Measurements from ENCODE around the gene CDC42BPB. TPM values are rescaled to one million over a fixed set of nuclear protein-coding genes. Genes with fewer than 3 reads are reported as not detected.
A peak's percentile ranks its signal among the peaks of the same experiment; 100 is the strongest.

Gene CDC42BPB
- total and polyA plus RNA-seq, 2 experiments from 2014 or later, result 13.0 to 106 TPM

DNA sequence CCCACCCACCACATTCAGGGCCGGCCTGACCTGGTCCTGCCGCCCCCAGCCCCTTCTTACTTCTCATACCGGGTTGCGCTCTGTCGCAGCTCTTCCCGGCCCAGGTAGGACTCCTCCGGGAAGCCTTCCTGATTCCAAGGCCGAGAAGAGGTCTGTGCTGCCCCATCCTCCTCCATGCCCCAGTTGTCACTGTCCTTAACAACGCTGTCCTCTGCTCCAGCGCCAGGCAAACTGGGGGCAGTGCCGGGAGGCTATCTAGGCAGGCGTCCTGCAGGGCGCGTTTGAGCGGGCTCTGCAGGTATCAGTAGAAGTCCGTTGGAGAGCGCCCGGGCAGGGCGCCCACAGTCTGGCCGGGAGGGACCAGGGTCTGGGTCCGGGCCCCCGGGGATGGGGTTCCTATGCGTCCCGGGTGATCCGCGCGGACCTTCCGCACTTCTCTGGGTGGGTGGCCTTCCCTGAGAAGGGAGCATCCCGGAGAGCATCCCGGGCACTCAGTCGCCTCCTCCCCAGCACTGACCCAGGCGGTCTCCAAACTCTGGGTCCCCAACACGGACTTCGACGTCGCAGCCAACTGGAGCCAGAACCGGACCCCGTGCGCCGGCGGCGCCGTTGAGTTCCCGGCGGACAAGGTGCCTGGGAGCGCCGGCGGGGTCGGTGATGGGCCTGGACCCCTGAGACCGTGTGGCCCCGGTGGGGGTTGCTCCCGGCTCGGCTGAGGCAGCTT is 134.0 kb downstream of the CDC42BPB start:
- Histone ChIP-seq H3K9me3 (ENCODE audit: low read depth) (no peaks in the 10 kb centered on the region), H2AFZ (no peak overlapping the region), H3K9me2 (ENCODE audit: insufficient read depth) (no peaks in the 10 kb centered on the region), H3F3A (ENCODE audit: insufficient read depth) (no peaks in the 10 kb centered on the region), H3K36me3 (ENCODE audit: low read depth) (no peaks in the 10 kb centered on the region), H3K27me3 (replicated peaks; ENCODE audit: insufficient read depth) (peaks cover 30% of the 10 kb centered on the region), H3K4me3 (0 out of 2 replicates have a peak overlapping the region, but pooled peaks have one; percentile 14), H4K20me1 (ENCODE audit: insufficient read depth) (no peaks in the 10 kb centered on the region), H3K4me1 (ENCODE audit: insufficient read depth) (no peaks in the 10 kb centered on the region), H3K79me2 (ENCODE audit: insufficient read depth) (no peaks in the 10 kb centered on the region), H3K9ac (no peak overlapping the region), H3K4me2 (ENCODE audit: unreplicated experiment) (peak overlapping the region; percentile 18), H3K27ac (no peak overlapping the region)
- 3 to 4% methylated on average over 51 to 52 of the region's 53 CpGs for WGBS, 2 experiments (ENCODE audit: low coverage in 1 of 2, low lambda C conversion rate in 2 of 2, missing lambda C conversion rate in 2 of 2)
- TF ChIP-seq EZH2 (IDR thresholded peaks at IDR 0.05; ENCODE audit: insufficient read depth, poor library complexity, severe bottlenecking), result peak; percentile 69
- peak; percentile 85; the same call in 1 of the 2 replicates for TF ChIP-seq EZH2phosphoT487 (IDR thresholded peaks at IDR 0.05; ENCODE audit: insufficient read depth, low read depth)
- DNase-seq, result no peak
- in situ Hi-C loops (cut with MboI), result no loop called here

DNA sequence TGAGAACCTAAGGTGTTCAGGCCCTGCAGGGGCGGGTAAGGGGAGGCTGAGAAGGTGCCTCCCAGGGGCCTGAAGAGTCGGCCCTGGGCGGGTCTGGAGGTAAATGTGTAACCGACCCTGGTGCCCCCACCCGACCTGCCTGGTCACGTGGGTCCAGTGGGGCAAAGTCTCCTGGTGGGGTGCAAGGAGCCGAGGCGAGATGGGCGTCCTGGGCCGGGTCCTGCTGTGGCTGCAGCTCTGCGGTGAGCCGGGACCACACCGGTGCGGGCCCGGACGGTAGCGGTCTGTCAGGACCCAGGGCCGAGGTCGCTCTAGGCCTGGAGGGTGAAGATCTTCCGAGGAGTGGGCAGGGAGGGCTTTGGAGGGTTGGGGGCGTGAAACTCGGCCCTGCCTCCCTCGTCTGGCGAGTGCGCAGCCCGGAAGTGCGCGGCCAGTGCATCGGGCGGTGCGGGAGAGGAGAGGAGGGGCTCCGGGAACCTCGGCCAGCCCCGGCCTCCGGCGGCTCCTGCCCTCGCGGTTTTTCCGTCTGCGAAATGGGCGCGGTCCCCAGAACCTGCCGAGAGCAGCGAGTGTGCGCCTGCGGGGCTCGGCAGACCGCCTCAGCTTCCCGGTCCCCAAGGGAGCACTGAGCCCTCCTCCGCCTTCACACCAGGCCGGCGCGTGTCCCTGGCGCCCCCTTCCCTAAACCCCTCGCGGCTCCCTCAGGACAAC is 134.7 kb downstream of the CDC42BPB start, which contains the start of gene AMN:
AMN (plus strand) TSS at position 174 of the 711 bp plus-strand sequence; CDS start at position 200, 26 bp downstream.
- Histone ChIP-seq H3K9me3 (ENCODE audit: low read depth) (no peaks in the 10 kb centered on the region), H2AFZ (no peak within 1 kb of the TSS), H3K27me3 (replicated peaks; ENCODE audit: insufficient read depth) (peaks cover 30% of the 10 kb centered on the region), H3K79me2 (ENCODE audit: insufficient read depth) (no peaks in the 10 kb centered on the region), H3K4me3 (0 out of 2 replicates have a peak within 1 kb of the TSS, but pooled peaks have one; percentile 14), H3K27ac (no peak within 1 kb of the TSS), H3K36me3 (ENCODE audit: low read depth) (no peaks in the 10 kb centered on the region), H3K4me1 (ENCODE audit: insufficient read depth) (no peaks in the 10 kb centered on the region), H3K4me2 (ENCODE audit: unreplicated experiment) (peak within 1 kb of the TSS; percentile 18), H4K20me1 (ENCODE audit: insufficient read depth) (no peaks in the 10 kb centered on the region), H3K9me2 (ENCODE audit: insufficient read depth) (no peaks in the 10 kb centered on the region), H3K9ac (no peak within 1 kb of the TSS), H3F3A (ENCODE audit: insufficient read depth) (no peaks in the 10 kb centered on the region)
- peak; percentile 33 for DNase-seq
- TF ChIP-seq EZH2 (IDR thresholded peaks at IDR 0.05; ENCODE audit: insufficient read depth, poor library complexity, severe bottlenecking), result no peak
- TF ChIP-seq EZH2phosphoT487 (IDR thresholded peaks at IDR 0.05; ENCODE audit: insufficient read depth, low read depth), result no peak
- in situ Hi-C loops (cut with MboI), result no loop called here
- WGBS, 2 experiments (ENCODE audit: low coverage in 1 of 2, low lambda C conversion rate in 2 of 2, missing lambda C conversion rate in 2 of 2), result 21 to 25% methylated on average over 36 to 54 of the region's 56 CpGs

DNA sequence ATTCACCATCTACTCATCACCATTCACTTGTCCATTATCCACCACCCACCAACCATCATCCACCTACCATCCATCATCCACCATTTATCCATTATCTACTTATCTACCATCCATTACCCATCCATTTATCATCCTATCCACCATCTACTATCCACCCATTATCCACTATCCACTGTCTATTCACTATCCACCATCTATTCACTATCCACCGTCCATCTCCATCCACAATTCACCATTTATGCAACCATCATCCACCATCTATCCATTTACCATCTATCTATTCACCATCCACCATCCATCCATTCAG is 136.4 kb downstream of the CDC42BPB start:
- 91 to 92% methylated on average over 1 of the region's 1 CpG for WGBS, 2 experiments (ENCODE audit: low coverage in 1 of 2, low lambda C conversion rate in 2 of 2, missing lambda C conversion rate in 2 of 2)
- no peak overlapping the region for H3K9ac ChIP-seq
- H2AFZ ChIP-seq, result no peak overlapping the region
- TF ChIP-seq EZH2 (IDR thresholded peaks at IDR 0.05; ENCODE audit: insufficient read depth, poor library complexity, severe bottlenecking), result no peak
- no peak for TF ChIP-seq EZH2phosphoT487 (IDR thresholded peaks at IDR 0.05; ENCODE audit: insufficient read depth, low read depth)
- no peaks in the 10 kb centered on the region for H3K9me2 ChIP-seq (ENCODE audit: insufficient read depth)
- no peaks in the 10 kb centered on the region for H3K9me3 ChIP-seq (ENCODE audit: low read depth)
- H3K4me3 ChIP-seq, result no peak overlapping the region
- H3F3A ChIP-seq (ENCODE audit: insufficient read depth), result no peaks in the 10 kb centered on the region
- no peaks in the 10 kb centered on the region for H3K4me1 ChIP-seq (ENCODE audit: insufficient read depth)
- H3K79me2 ChIP-seq (ENCODE audit: insufficient read depth), result no peaks in the 10 kb centered on the region
- no peak for DNase-seq
- no peak overlapping the region for H3K27ac ChIP-seq
- in situ Hi-C loops (cut with MboI), result no loop called here
- no peaks in the 10 kb centered on the region for H4K20me1 ChIP-seq (ENCODE audit: insufficient read depth)
- H3K36me3 ChIP-seq (ENCODE audit: low read depth), result no peaks in the 10 kb centered on the region
- H3K4me2 ChIP-seq (ENCODE audit: unreplicated experiment), result no peak overlapping the region
- peaks cover 30% of the 10 kb centered on the region for H3K27me3 ChIP-seq (replicated peaks; ENCODE audit: insufficient read depth)

DNA sequence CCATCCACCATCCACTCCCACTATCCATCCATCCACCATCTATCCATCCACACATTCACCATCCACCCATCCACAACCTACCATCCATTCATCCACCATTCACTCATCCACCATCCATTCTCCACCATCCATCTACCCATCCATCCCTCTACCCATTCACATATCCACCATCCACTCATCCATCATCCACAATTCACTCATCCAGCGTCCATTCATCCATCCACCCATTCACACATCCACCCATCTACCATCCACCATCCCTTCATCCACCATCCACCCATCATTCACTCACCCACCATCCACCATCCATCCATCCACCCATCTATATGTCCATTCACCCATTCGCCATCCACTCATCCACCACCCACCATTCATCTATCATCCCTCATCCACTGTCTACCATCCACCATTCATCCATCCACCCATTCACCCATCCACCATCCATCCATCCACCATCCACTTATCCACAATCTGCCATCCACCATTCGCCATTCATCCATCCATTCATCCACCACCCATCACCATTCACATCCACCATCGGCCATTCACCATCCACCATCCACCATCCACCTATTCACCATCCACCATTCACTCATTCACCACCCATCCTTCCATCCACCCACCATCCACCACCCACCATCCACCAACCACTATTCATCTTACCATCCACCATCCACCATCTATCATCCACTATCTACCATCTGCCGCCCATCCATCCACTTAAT is 136.9 kb downstream of the CDC42BPB start:
- H3K4me3 ChIP-seq, result no peak overlapping the region
- no peaks in the 10 kb centered on the region for H3K36me3 ChIP-seq (ENCODE audit: low read depth)
- H4K20me1 ChIP-seq (ENCODE audit: insufficient read depth), result no peaks in the 10 kb centered on the region
- no peak for DNase-seq
- no peak overlapping the region for H2AFZ ChIP-seq
- H3K4me1 ChIP-seq (ENCODE audit: insufficient read depth), result no peaks in the 10 kb centered on the region
- H3F3A ChIP-seq (ENCODE audit: insufficient read depth), result no peaks in the 10 kb centered on the region
- H3K9me3 ChIP-seq (ENCODE audit: low read depth), result no peaks in the 10 kb centered on the region
- WGBS, 2 experiments (ENCODE audit: low coverage in 1 of 2, low lambda C conversion rate in 2 of 2, missing lambda C conversion rate in 2 of 2), result 84 to 89% methylated on average over 5 of the region's 5 CpGs
- H3K4me2 ChIP-seq (ENCODE audit: unreplicated experiment), result no peak overlapping the region
- TF ChIP-seq EZH2phosphoT487 (IDR thresholded peaks at IDR 0.05; ENCODE audit: insufficient read depth, low read depth) (no peak), EZH2 (IDR thresholded peaks at IDR 0.05; ENCODE audit: insufficient read depth, poor library complexity, severe bottlenecking) (no peak)
- H3K27me3 ChIP-seq (replicated peaks; ENCODE audit: insufficient read depth), result peaks cover 30% of the 10 kb centered on the region
- H3K9me2 ChIP-seq (ENCODE audit: insufficient read depth), result no peaks in the 10 kb centered on the region
- no peak overlapping the region for H3K27ac ChIP-seq
- H3K79me2 ChIP-seq (ENCODE audit: insufficient read depth), result no peaks in the 10 kb centered on the region
- H3K9ac ChIP-seq, result no peak overlapping the region
- in situ Hi-C loops (cut with MboI), result no loop called here

Measured in GM23248 (cell line).